ENCODE results near the gene COL9A3. TPM values are rescaled to one million over a fixed set of nuclear protein-coding genes. Genes with fewer than 3 reads are reported as not detected.

The COL9A3 gene
- total RNA-seq, 1 experiment from 2014 or later: 46.6 TPM

DNA sequence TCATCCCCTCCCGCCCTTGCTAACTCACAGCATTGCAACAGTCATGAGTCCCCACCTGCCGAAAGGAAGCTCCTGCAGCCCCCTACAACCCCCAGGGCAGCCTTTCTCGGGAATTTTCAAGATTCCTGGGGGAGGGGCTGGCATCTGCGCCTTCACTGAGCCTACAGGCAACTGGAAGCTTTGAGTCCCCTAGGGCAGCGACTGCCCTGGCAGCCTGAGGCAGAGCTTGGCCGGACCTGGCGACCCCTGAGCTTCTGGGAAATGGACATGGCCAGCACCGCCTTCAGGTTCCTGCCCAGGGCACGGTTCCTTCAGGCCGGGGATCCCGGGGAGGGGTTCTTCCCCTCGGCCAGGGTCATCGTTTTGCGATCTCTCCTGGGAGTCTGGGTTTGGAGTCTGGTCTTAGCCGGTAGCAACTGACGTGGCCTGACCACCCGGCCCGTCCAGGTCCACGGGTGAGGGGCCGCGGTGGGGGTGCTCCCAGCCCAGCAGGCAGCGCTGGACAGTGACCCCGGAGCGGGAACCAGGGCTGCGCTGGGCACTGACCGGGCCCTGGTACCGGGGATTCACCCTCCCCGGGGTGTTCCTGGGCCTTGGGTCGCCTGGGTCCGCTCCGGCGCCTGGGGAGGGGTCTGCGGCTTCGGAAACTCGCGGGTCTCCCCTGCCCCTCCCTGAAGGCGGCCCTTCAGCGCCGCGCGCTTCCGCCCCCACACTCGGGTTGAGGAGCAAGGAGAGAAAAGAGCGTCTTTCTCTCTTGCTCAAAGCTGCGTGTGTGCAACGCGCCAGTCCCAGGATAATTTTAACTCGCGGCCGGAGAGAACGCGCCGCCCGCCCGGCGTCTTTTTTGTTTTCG lies 593 bp upstream of the COL9A3 start:
- no peaks in the 10 kb centered on the region for H3K27me3 ChIP-seq (ENCODE audit: control insufficient read depth, insufficient read depth, low read length)
- in situ Hi-C loops (cut with HindIII; ENCODE audit: low pct_unique_long_range_greater_than_20kb, low sequenced_read_pairs) (no loop called here), intact Hi-C loops (cut with micrococcal nuclease; ENCODE audit: unreplicated experiment) (no loop called here)
- H3K36me3 ChIP-seq (ENCODE audit: control insufficient read depth, insufficient read depth, low read length): no peaks in the 10 kb centered on the region
- ATAC-seq: no peak
- peak overlapping the region; percentile 27 to 46 for H3K4me3 ChIP-seq (ENCODE audit: low read depth in 2 of 2, low read length in 2 of 2)
- TF ChIP-seq REST (IDR thresholded peaks at IDR 0.05; ENCODE audit: insufficient read depth in 1 of 2, low read depth in 2 of 2, low read length in 1 of 2) (0 out of 4 replicates have a peak, but pooled peaks of 1 of the 2 experiments have one; percentile 36), SIN3A (IDR thresholded peaks at IDR 0.05; ENCODE audit: borderline replicate concordance, insufficient read depth, low read depth, low read length) (no peak), POLR2AphosphoS5 (IDR thresholded peaks at IDR 0.05; ENCODE audit: low read depth, low read length) (no peak)
- no peaks in the 10 kb centered on the region for H3K9me3 ChIP-seq (ENCODE audit: control insufficient read depth, insufficient read depth, low read depth, low read length)
- POLR2A ChIA-PET: no interaction called here
- CTCF ChIA-PET: interaction anchor here (0.5 to 0.6 kb wide), 3 partner anchors 13 to 501 kb away, joined by 4 to 9 read pairs (median 4); no protein-coding TSS in a partner anchor
- BruUV-seq (replicated peaks): no TSS peak
- DNase-seq (ENCODE audit: low read depth, low spot score): no peak
- peak overlapping the region; percentile 79 for H3K27ac ChIP-seq (ENCODE audit: low read length)
- H3K4me1 ChIP-seq (ENCODE audit: control insufficient read depth, insufficient read depth, low read length): peaks cover 70% of the 10 kb centered on the region

DNA sequence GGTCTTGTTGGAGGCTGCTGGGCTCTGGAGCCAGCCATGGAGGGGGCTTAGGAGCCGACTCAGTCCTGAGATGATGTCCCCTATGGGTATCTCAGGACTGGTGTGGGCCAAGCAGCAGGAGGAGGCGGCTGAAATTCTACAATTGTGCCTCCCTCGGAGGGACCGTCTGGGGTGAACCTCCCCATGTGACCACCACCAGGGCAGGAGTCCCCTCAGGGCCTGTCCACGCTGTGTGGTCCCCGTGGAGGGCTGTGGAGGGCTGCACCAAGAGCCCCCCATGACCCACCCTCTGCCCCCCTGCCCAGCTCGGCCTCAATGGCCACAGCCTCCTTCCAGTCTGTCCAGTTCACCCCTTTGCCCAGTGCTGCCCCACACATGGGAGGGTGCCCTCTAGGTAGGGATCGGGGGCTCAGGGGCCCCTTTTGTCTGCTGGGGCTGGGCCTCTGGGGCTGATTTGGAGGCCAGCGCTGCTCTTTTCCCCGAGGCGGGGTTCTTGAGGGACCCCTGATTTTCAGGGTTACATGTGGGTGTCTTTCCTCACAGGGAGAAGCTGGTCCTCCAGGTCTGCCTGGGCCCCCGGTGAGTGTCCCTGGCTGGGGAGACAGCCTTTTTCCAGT lies 1.2 kb downstream of the COL9A3 start:
- Histone ChIP-seq H3K27ac (ENCODE audit: low read length) (peak overlapping the region; percentile 79), H3K4me3 (ENCODE audit: low read depth in 2 of 2, low read length in 2 of 2) (peak overlapping the region; percentile 17; a peak in 1 of 4 replicates), H3K4me1 (ENCODE audit: control insufficient read depth, insufficient read depth, low read length) (peaks cover 83% of the 10 kb centered on the region), H3K36me3 (ENCODE audit: control insufficient read depth, insufficient read depth, low read length) (no peaks in the 10 kb centered on the region), H3K27me3 (ENCODE audit: control insufficient read depth, insufficient read depth, low read length) (no peaks in the 10 kb centered on the region), H3K9me3 (ENCODE audit: control insufficient read depth, insufficient read depth, low read depth, low read length) (no peaks in the 10 kb centered on the region)
- DNase-seq (ENCODE audit: low read depth, low spot score) (no peak), ATAC-seq (no peak)
- ChIA-PET POLR2A (no interaction called here), CTCF (no interaction called here)
- intact Hi-C loops (cut with micrococcal nuclease; ENCODE audit: unreplicated experiment) (no loop called here), in situ Hi-C loops (cut with HindIII; ENCODE audit: low pct_unique_long_range_greater_than_20kb, low sequenced_read_pairs) (no loop called here)
- TF ChIP-seq, protein P1, sequence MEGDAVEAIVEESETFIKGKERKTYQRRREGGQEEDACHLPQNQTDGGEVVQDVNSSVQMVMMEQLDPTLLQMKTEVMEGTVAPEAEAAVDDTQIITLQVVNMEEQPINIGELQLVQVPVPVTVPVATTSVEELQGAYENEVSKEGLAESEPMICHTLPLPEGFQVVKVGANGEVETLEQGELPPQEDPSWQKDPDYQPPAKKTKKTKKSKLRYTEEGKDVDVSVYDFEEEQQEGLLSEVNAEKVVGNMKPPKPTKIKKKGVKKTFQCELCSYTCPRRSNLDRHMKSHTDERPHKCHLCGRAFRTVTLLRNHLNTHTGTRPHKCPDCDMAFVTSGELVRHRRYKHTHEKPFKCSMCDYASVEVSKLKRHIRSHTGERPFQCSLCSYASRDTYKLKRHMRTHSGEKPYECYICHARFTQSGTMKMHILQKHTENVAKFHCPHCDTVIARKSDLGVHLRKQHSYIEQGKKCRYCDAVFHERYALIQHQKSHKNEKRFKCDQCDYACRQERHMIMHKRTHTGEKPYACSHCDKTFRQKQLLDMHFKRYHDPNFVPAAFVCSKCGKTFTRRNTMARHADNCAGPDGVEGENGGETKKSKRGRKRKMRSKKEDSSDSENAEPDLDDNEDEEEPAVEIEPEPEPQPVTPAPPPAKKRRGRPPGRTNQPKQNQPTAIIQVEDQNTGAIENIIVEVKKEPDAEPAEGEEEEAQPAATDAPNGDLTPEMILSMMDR (IDR thresholded peaks at IDR 0.05): no peak
- TF ChIP-seq TCF7L2 (IDR thresholded peaks at IDR 0.05; ENCODE audit: low read depth, low read length): no peak
- no TSS peak for BruUV-seq (replicated peaks)
